ENCODE data around the gene MRPS26.
"Not testable (repeated sequence)": the region's sequence is repeated elsewhere in the genome, so short reads cannot be mapped to it uniquely, and the experiment has no call there.

- not testable (repeated sequence) for TF ChIP-seq CTCF (IDR thresholded peaks at IDR 0.05; ENCODE audit: insufficient read depth, low read depth, low read length); EZH2 (IDR thresholded peaks at IDR 0.05; ENCODE audit: insufficient read depth, low read length)
These were observed 23.0 kb upstream of the MRPS26 start for GRCh38 chr20:3022559-3023490.
